ENCODE results near the gene SLC7A8.

GRCh38 chr14:23142826-23143225, 40.6 kb downstream of the SLC7A8 start:
- TF ChIP-seq, protein P1, sequence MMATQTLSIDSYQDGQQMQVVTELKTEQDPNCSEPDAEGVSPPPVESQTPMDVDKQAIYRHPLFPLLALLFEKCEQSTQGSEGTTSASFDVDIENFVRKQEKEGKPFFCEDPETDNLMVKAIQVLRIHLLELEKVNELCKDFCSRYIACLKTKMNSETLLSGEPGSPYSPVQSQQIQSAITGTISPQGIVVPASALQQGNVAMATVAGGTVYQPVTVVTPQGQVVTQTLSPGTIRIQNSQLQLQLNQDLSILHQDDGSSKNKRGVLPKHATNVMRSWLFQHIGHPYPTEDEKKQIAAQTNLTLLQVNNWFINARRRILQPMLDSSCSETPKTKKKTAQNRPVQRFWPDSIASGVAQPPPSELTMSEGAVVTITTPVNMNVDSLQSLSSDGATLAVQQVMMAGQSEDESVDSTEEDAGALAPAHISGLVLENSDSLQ (IDR thresholded peaks at IDR 0.05) = no peak
- TF ChIP-seq SP1 (IDR thresholded peaks at IDR 0.05) (no peak), NFRKB (IDR thresholded peaks at IDR 0.05) (no peak), ARNT (IDR thresholded peaks at IDR 0.05) (no peak), FOXM1 (IDR thresholded peaks at IDR 0.05; ENCODE audit: borderline replicate concordance) (no peak), BHLHE40 (IDR thresholded peaks at IDR 0.05; ENCODE audit: borderline replicate concordance) (no peak), SUZ12 (IDR thresholded peaks at IDR 0.05) (no peak)

Data from HEK293T (cell line).